Endothelial cell (in vitro differentiated cells): Measurements from ENCODE around the gene MMP24OS. TPM values are rescaled to one million over a fixed set of nuclear protein-coding genes. Genes with fewer than 3 reads are reported as not detected.

Experiments used
- DNase-seq: peaks from one replicate; pipeline ENCODE4 v3.0.0; 2021; ENCODE audit warnings: low spot score
- H3K27ac Mint-ChIP-seq: one replicate; pipeline ENCODE4 v1.8.0; 2021; ENCODE audit warnings: mixed read lengths, inconsistent platforms; ENCODE audit not compliant: unreplicated experiment
- H3K27me3 Mint-ChIP-seq: one replicate; pipeline ENCODE4 v1.8.0; 2021; ENCODE audit warnings: mild to moderate bottlenecking, moderate library complexity, mixed read lengths, inconsistent platforms; ENCODE audit not compliant: unreplicated experiment
- H3K36me3 Mint-ChIP-seq: one replicate; pipeline ENCODE4 v1.8.0; 2021; ENCODE audit warnings: mild to moderate bottlenecking, low read depth, mixed read lengths, inconsistent platforms; ENCODE audit not compliant: unreplicated experiment
- H3K4me1 Mint-ChIP-seq: one replicate; pipeline ENCODE4 v1.8.0; 2021; ENCODE audit warnings: mild to moderate bottlenecking, mixed read lengths, inconsistent platforms; ENCODE audit not compliant: unreplicated experiment
- H3K4me3 Mint-ChIP-seq: one replicate; pipeline ENCODE4 v1.8.0; 2021; ENCODE audit warnings: mild to moderate bottlenecking, mixed read lengths, inconsistent platforms; ENCODE audit not compliant: unreplicated experiment
- H3K9me3 Mint-ChIP-seq: one replicate; pipeline ENCODE4 v1.8.0; 2021; ENCODE audit warnings: mixed read lengths, inconsistent platforms; ENCODE audit not compliant: unreplicated experiment
- total RNA-seq: library from RNA; stranded (reverse); fragmentation: NEBNext Ultra II Directional; extraction: Animal tissue kit (Norgen Biotek cat#: 25700); gene quantifications from one replicate; pipeline ENCODE4 v1.2.1, GENCODE V29; 2021; ENCODE audit not compliant: unreplicated experiment
- TF ChIP-seq, protein P1 (sequence below): fragments of 200-600 bp; sonication (generic); IDR thresholded peaks from one replicate; pipeline ENCODE4 v1.5.0; 2021; ENCODE audit warnings: antibody characterized with exemption; ENCODE audit not compliant: unreplicated experiment

MMP24OS gene
- total RNA-seq, 1 donor from 2014 or later: 80.7 TPM

DNA sequence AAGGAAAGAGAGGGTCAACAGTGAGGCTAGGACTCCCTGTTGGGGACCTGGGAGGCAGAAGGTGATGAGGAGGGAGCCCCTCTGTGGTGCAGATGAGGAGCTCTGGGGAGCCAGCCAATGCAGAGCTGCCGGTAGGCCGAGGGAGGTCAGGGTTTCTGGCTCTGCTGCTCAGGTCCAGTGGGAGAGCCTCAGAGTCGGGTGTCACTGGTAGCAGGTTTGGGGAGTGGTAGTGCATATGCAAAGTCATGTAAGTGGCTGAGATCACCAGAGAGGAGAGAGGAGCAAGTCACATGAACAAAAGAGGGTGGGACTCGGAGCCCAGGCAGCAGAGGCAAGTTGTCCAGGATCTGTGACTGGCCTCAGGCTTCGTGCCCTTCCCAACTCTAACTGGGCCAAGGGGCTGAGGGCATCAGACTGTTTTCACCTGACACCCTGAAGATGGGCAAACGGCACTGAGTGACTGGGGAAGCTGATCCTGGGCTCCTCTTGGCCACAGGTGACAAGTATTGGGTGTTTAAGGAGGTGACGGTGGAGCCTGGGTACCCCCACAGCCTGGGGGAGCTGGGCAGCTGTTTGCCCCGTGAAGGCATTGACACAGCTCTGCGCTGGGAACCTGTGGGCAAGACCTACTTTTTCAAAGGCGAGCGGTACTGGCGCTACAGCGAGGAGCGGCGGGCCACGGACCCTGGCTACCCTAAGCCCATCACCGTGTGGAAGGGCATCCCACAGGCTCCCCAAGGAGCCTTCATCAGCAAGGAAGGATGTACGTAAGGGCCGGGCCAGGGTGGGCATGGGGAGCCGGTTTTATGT, 6.6 kb downstream of the MMP24OS start:
- Mint-ChIP-seq H3K4me3 (peak overlapping the region; percentile 27), H3K9me3 (no peaks in the 10 kb centered on the region), H3K36me3 (peaks cover 21% of the 10 kb centered on the region), H3K27me3 (peaks cover 17% of the 10 kb centered on the region), H3K4me1 (no peaks in the 10 kb centered on the region), H3K27ac (no peak overlapping the region)
- DNase-seq: no peak
- TF ChIP-seq, protein P1, sequence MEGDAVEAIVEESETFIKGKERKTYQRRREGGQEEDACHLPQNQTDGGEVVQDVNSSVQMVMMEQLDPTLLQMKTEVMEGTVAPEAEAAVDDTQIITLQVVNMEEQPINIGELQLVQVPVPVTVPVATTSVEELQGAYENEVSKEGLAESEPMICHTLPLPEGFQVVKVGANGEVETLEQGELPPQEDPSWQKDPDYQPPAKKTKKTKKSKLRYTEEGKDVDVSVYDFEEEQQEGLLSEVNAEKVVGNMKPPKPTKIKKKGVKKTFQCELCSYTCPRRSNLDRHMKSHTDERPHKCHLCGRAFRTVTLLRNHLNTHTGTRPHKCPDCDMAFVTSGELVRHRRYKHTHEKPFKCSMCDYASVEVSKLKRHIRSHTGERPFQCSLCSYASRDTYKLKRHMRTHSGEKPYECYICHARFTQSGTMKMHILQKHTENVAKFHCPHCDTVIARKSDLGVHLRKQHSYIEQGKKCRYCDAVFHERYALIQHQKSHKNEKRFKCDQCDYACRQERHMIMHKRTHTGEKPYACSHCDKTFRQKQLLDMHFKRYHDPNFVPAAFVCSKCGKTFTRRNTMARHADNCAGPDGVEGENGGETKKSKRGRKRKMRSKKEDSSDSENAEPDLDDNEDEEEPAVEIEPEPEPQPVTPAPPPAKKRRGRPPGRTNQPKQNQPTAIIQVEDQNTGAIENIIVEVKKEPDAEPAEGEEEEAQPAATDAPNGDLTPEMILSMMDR: no peak

DNA sequence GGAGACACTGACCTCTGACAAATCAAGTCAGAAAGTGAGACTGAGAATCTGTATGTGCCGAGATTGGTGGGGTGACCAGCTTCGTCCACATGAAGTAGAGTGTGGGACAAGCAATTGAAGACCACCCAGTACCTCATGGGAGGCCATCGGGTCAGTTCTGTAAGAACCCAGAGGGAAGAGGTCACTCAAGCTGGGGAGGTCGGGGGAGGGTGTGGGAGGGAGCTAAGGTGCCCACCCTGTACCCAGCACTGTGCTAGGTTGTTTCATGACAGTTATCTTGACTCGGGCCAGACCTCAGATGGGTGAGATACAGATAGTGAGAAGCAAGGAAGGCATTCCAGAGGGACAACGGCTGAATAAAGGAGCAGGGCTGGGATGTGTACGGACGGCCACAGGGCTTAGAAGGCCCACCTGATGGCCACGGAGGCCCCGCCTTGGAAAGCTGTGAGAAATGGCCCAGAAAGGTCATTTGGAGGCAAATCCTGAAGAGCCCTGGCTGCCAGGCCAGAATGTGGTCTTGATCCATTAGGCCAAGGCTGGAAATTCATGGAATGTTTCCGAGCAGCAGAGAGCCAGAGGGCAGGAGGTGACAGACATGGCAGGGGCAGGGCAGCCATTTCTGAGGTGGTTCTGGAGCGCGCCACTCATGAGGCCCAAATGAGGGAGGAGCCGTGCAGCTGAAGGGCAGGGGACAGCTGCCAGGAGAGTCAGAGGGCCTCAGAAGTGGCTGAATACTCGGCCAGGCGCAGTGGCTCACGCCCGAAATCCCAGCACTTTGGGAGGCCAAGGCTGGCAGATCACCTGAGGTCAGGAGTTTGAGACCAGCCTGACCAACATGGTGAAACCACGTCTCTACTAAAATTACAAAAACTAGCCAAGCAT, 7.7 kb downstream of the MMP24OS start:
- peak overlapping the region; percentile 42 for H3K27ac Mint-ChIP-seq
- no peaks in the 10 kb centered on the region for H3K4me1 Mint-ChIP-seq
- TF ChIP-seq, protein P1: no peak
- H3K36me3 Mint-ChIP-seq: peaks cover 21% of the 10 kb centered on the region
- DNase-seq: no peak
- H3K4me3 Mint-ChIP-seq: no peak overlapping the region
- no peaks in the 10 kb centered on the region for H3K9me3 Mint-ChIP-seq
- peaks cover 16% of the 10 kb centered on the region for H3K27me3 Mint-ChIP-seq

DNA sequence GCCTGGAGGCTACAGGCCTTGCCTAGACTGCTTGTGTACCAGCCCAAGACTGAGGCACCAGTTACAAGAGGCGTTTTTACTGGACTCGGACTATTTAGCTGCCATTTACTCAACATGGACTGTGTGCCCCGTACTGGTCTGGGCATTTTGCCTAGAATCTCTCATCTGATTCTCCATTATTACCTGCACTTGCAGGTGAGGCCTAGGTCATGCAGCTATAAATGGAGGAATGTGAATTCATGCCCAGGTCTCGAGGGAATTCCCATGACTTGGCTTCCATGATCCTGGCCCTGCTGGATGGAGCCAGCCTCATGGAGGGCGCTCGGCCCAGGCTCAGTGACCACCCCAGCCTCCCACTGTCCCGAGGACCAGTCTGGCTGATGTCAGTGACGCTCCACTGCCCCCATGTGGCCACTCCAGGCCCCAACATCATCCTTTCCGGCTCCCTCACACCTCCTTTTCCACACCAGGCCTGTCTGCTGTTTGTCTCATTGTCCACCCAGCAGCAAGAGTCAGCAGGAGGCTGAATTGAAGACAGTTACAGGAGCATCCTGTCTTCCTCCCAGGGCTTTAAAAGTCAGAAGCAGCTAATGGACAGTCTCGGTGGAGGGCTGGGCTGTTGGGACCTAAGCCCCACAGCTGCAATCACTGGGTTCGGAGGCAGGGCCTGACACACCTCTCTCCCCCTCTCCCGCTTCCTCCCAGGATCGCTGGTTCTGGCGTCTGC, 8.7 kb downstream of the MMP24OS start:
- H3K27me3 Mint-ChIP-seq: peaks cover 16% of the 10 kb centered on the region
- H3K36me3 Mint-ChIP-seq: peaks cover 21% of the 10 kb centered on the region
- no peaks in the 10 kb centered on the region for H3K9me3 Mint-ChIP-seq
- DNase-seq: peak; percentile 88
- H3K4me3 Mint-ChIP-seq: no peak overlapping the region
- TF ChIP-seq, protein P1: peak; percentile 74
- no peaks in the 10 kb centered on the region for H3K4me1 Mint-ChIP-seq
- peak overlapping the region; percentile 43 for H3K27ac Mint-ChIP-seq

DNA sequence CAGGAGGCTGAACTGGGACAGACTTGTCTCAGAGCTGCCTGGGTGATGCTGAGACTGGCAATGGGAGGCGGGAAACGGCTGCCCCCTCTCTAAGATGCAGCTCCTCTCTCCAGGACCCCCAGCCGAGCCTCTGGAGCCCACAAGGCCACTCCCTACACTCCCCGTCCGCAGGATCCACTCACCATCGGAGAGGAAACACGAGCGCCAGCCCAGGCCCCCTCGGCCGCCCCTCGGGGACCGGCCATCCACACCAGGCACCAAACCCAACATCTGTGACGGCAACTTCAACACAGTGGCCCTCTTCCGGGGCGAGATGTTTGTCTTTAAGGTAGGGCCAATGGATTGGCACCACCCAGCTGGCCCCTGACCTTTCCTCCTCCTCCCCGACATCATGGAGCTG, 10.8 kb downstream of the MMP24OS start:
- H3K27ac Mint-ChIP-seq: no peak overlapping the region
- peaks cover 3% of the 10 kb centered on the region for H3K9me3 Mint-ChIP-seq
- peaks cover 12% of the 10 kb centered on the region for H3K27me3 Mint-ChIP-seq
- TF ChIP-seq, protein P1: no peak
- peaks cover 11% of the 10 kb centered on the region for H3K4me1 Mint-ChIP-seq
- no peak overlapping the region for H3K4me3 Mint-ChIP-seq
- H3K36me3 Mint-ChIP-seq: peaks cover 14% of the 10 kb centered on the region
- DNase-seq: no peak
